Endothelial cell of umbilical vein (primary cell): ENCODE measurements around the gene ADH6. TPM values are rescaled to one million over a fixed set of nuclear protein-coding genes. Genes with fewer than 3 reads are reported as not detected.

ENCODE experiments used
- BruUV-seq: library from RNA; stranded (reverse); fragments of 400-500 nt; replicated peaks from 2 replicates; lab custom pipeline; 2021; lab: Mats Ljungman, UMichigan
- CTCF ChIA-PET: fragments of 300-600, 350-600 bp; sonication (Branson Sonifier 250); formaldehyde crosslinking; loops from one replicate; lab custom pipeline; 2021; ENCODE audit warnings: antibody characterized with exemption, inconsistent platforms; lab: Charles Lee
- POLR2A ChIA-PET: fragments of 300-600, 350-600 bp; sonication (Branson Sonifier 250); formaldehyde crosslinking; loops from one replicate; lab custom pipeline; 2021; ENCODE audit warnings: antibody characterized with exemption, inconsistent platforms; lab: Charles Lee
- DNase-seq: peaks from one replicate; pipeline ENCODE4 v3.0.0-alpha.2; 2011; ENCODE audit warnings: low read depth, low spot score
- FAIRE-seq: peaks from 2 replicates; lab custom pipeline; 2011; peaks lifted over from hg19 to GRCh38; lab: Jason Lieb, UNC
- H2AFZ ChIP-seq: 2 replicates; pipeline ENCODE4 v1.6.0; 2012; ENCODE audit warnings: low read depth, low read length, control low read depth, inconsistent platforms
- H3K27ac ChIP-seq: 2 replicates; pipeline ENCODE4 v1.5.1; 2011; ENCODE audit warnings: low read depth, mild to moderate bottlenecking, control low read depth, low read length, moderate library complexity; ENCODE audit not compliant: insufficient read depth
- H3K27me3 ChIP-seq, 2 experiments: 2 replicates each; pipeline versions ENCODE4 v1.6.0 to v1.6.1; 2011; ENCODE audit warnings: low read length in 2 of 2, mixed read lengths in 1 of 2; ENCODE audit not compliant: control insufficient read depth in 2 of 2, insufficient read depth in 2 of 2
- H3K36me3 ChIP-seq, 2 experiments: 2 replicates in 1 of 2; 3 replicates in 1 of 2; pipeline ENCODE4 v1.5.1; 2011; ENCODE audit warnings: low read length in 2 of 2, mild to moderate bottlenecking in 1 of 2, moderate library complexity in 1 of 2; ENCODE audit not compliant: control insufficient read depth in 2 of 2, insufficient read depth in 2 of 2; ENCODE audit errors: extremely low read depth in 1 of 2
- H3K4me1 ChIP-seq: 3 replicates; pipeline ENCODE4 v1.5.1; 2011; ENCODE audit warnings: mild to moderate bottlenecking, low read length; ENCODE audit not compliant: control insufficient read depth, insufficient read depth; ENCODE audit errors: extremely low read depth
- H3K4me2 ChIP-seq: 2 replicates; pipeline ENCODE4 v1.6.1; 2011; ENCODE audit warnings: low read length, control low read depth, mixed read lengths; ENCODE audit not compliant: insufficient read depth
- H3K4me3 ChIP-seq, 3 experiments: fragments of 200-600 bp in 1 of 3; sonication (generic), shearing (Covaris generic) in 1 of 3; replicated peaks in 1 of 3; 2 replicates each; pipeline ENCODE4 v1.5.1; 2011 to 2016; ENCODE audit warnings: control low read depth in 3 of 3, low read length in 3 of 3, mild to moderate bottlenecking in 2 of 3, inconsistent platforms in 1 of 3, low read depth in 1 of 3, moderate library complexity in 1 of 3; ENCODE audit not compliant: insufficient read depth in 1 of 3
- H3K79me2 ChIP-seq: 2 replicates; pipeline ENCODE4 v1.6.0; 2012; ENCODE audit warnings: low read length, inconsistent platforms; ENCODE audit not compliant: control insufficient read depth, insufficient read depth
- H3K9ac ChIP-seq: replicated peaks from 2 replicates; pipeline ENCODE3; 2011; ENCODE audit warnings: low read length, control low read depth; ENCODE audit not compliant: insufficient read depth; ENCODE audit errors: extremely low read depth
- H3K9me1 ChIP-seq: replicated peaks from 3 replicates; pipeline ENCODE4 v1.6.0; 2011; ENCODE audit warnings: mild to moderate bottlenecking, low read length; ENCODE audit not compliant: control insufficient read depth, insufficient read depth; ENCODE audit errors: extremely low read depth
- H3K9me3 ChIP-seq: replicated peaks from 2 replicates; pipeline ENCODE4 v1.5.1; 2012; ENCODE audit warnings: low read length, inconsistent platforms; ENCODE audit not compliant: control insufficient read depth, insufficient read depth
- H4K20me1 ChIP-seq: replicated peaks from 2 replicates; pipeline ENCODE3; 2011; ENCODE audit warnings: mild to moderate bottlenecking, low read length; ENCODE audit not compliant: control insufficient read depth, insufficient read depth; ENCODE audit errors: extremely low read depth
- CTCF ChIP-seq, 2 donors: IDR thresholded peaks; 1 replicate in 1 of 2; 2 replicates in 1 of 2; pipeline ENCODE4 v1.5.1; 2011; ENCODE audit warnings: low read length in 2 of 2, mild to moderate bottlenecking in 2 of 2, moderate library complexity in 2 of 2, control low read depth in 1 of 2, inconsistent platforms in 1 of 2, low read depth in 1 of 2; ENCODE audit not compliant: insufficient read depth in 1 of 2; ENCODE audit errors: extremely low read depth in 1 of 2
- EZH2 ChIP-seq: IDR thresholded peaks from 2 replicates; pipeline ENCODE4 v1.6.1; 2012; ENCODE audit warnings: borderline replicate concordance, low read depth, mild to moderate bottlenecking, moderate library complexity, low read length, inconsistent platforms; ENCODE audit not compliant: severe bottlenecking
- FOS ChIP-seq: IDR thresholded peaks from 2 replicates; pipeline ENCODE4 v1.6.1; 2011; ENCODE audit warnings: mild to moderate bottlenecking, low read length, moderate library complexity, borderline replicate concordance; ENCODE audit not compliant: insufficient read depth
- GATA2 ChIP-seq: IDR thresholded peaks from 2 replicates; pipeline ENCODE4 v1.7.0; 2011; ENCODE audit warnings: low read depth, mild to moderate bottlenecking, moderate library complexity, mixed read lengths, low read length; ENCODE audit not compliant: insufficient read length, insufficient read depth
- JUN ChIP-seq: IDR thresholded peaks from 2 replicates; pipeline ENCODE4 v1.6.1; 2011; ENCODE audit warnings: borderline replicate concordance, low read depth; ENCODE audit not compliant: insufficient read length, insufficient read depth
- MYC ChIP-seq: IDR thresholded peaks from one replicate; pipeline ENCODE4 v1.6.1; 2011; ENCODE audit warnings: mild to moderate bottlenecking, low read depth, low read length
- POLR2A ChIP-seq: IDR thresholded peaks from 2 replicates; pipeline ENCODE4 v1.6.1; 2012; ENCODE audit warnings: low read depth, mild to moderate bottlenecking, control low read depth, low read length
- POLR2AphosphoS5 ChIP-seq: IDR thresholded peaks from 2 replicates; pipeline ENCODE4 v1.6.1; 2012; ENCODE audit warnings: low read depth, mild to moderate bottlenecking, control low read depth, low read length, moderate library complexity; ENCODE audit not compliant: insufficient read depth
- dilution Hi-C: fragments of 300-500 bp; cut with MboI; formaldehyde crosslinking; loops from one replicate; pipeline ENCODE4 v1.15.0; 2019; ENCODE audit warnings: low sequenced_read_pairs; ENCODE audit not compliant: extremely low pct_ligation_motif_present
- intact Hi-C: fragments of 100-400 bp; cut with micrococcal nuclease; formaldehyde crosslinking; loops from one replicate; pipeline ENCODE4 v1.10.0; 2022
- polyA plus RNA-seq, 4 experiments: library from polyadenylated mRNA; depleted of rRNA in 3 of 4; stranded (reverse) in 3 of 4; unstranded in 1 of 4; fragments of >200 nt; gene quantifications; 2 replicates each; pipeline versions ENCODE4 v1.2.1 to v1.2.3, GENCODE V29; 2011 to 2012; ENCODE audit warnings: missing spikeins in 1 of 4
- total RNA-seq: library from RNA; stranded (reverse); gene quantifications from 2 replicates; pipeline ENCODE4 v1.2.3, GENCODE V29; 2021
- TF ChIP-seq, protein P1 (sequence below): IDR thresholded peaks from 2 replicates; pipeline ENCODE4 v1.6.1; 2011; ENCODE audit not compliant: insufficient read depth, insufficient read length

Gene ADH6
- total and polyA plus RNA-seq, 2 donors (not counting 3 experiments of a cell fraction or from before 2014, with no cell fraction given): not detected

DNA sequence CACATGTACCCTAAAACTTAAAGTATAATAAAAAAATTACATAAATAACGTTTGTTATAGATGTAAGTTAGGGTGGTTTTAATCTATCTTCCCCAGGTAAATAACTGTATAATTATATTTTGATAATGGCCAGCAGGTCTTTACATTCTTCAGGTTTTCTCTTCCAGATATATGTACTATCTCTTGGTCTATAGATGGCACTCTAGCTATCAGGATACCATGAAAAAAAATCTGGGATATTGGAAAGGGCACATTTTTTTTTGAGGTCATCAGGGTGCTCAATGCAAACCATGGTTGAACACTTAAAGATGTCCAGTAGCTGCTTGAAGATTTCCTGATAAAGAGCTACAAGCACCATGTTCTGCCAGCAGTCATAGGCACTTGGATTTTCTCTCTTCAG lies 59.3 kb downstream of the ADH6 start:
- no TSS peak for BruUV-seq
- intact Hi-C loops: no loop called here

GRCh38 chr4:99157478-99157935 lies 61.5 kb downstream of the ADH6 start:
- no peak overlapping the region for H3K4me3 ChIP-seq
- no peak overlapping the region for H3K27ac ChIP-seq
- intact Hi-C loops: no loop called here
- no peak overlapping the region for H2AFZ ChIP-seq
- TF ChIP-seq GATA2 (no peak), JUN (no peak), FOS (no peak), POLR2AphosphoS5 (no peak), POLR2A (no peak), CTCF (IDR thresholded peaks at IDR 0.05; ENCODE audit: extremely low read depth in 1 of 2, insufficient read depth in 1 of 2, low read depth in 1 of 2, low read length in 2 of 2) (no peak), EZH2 (no peak), MYC (no peak)
- TF ChIP-seq, protein P1, sequence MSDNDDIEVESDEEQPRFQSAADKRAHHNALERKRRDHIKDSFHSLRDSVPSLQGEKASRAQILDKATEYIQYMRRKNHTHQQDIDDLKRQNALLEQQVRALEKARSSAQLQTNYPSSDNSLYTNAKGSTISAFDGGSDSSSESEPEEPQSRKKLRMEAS: no peak
- no peaks in the 10 kb centered on the region for H4K20me1 ChIP-seq
- no peak overlapping the region for H3K9ac ChIP-seq
- no peaks in the 10 kb centered on the region for H3K27me3 ChIP-seq
- ChIA-PET POLR2A (no interaction called here), CTCF (no interaction called here)
- no peak overlapping the region for H3K4me2 ChIP-seq
- H3K36me3 ChIP-seq: no peaks in the 10 kb centered on the region
- dilution Hi-C loops: no loop called here
- no peak for FAIRE-seq
- H3K9me1 ChIP-seq: no peaks in the 10 kb centered on the region
- DNase-seq: no peak
- no peaks in the 10 kb centered on the region for H3K4me1 ChIP-seq
- no peaks in the 10 kb centered on the region for H3K79me2 ChIP-seq
- no TSS peak for BruUV-seq
- no peaks in the 10 kb centered on the region for H3K9me3 ChIP-seq

More for the DNA sequence above, 59.3 kb downstream of the ADH6 start:
- TF ChIP-seq JUN: no peak
- Histone ChIP-seq H3K27me3 (no peaks in the 10 kb centered on the region), H2AFZ (no peak overlapping the region), H3K9me1 (no peaks in the 10 kb centered on the region), H3K4me2 (no peak overlapping the region), H3K4me3 (no peak overlapping the region), H3K9me3 (no peaks in the 10 kb centered on the region), H3K27ac (no peak overlapping the region), H3K9ac (no peak overlapping the region), H4K20me1 (no peaks in the 10 kb centered on the region), H3K4me1 (no peaks in the 10 kb centered on the region), H3K36me3 (no peaks in the 10 kb centered on the region), H3K79me2 (no peaks in the 10 kb centered on the region)
- ChIA-PET CTCF (no interaction called here), POLR2A (no interaction called here)
- dilution Hi-C loops: no loop called here
- DNase-seq (no peak), FAIRE-seq (no peak)
